AG04450 (cell line): Measurements from ENCODE around the gene CGREF1. TPM values are rescaled to one million over a fixed set of nuclear protein-coding genes. Genes with fewer than 3 reads are reported as not detected.
"Not testable (repeated sequence)": the region's sequence is repeated elsewhere in the genome, so short reads cannot be mapped to it uniquely, and the experiment has no call there.

Source experiments
- CTCF ChIA-PET: fragments of 300-600, 350-600 bp; formaldehyde crosslinking; extraction: SDS; loops from one replicate; lab custom pipeline; 2022; ENCODE audit warnings: antibody characterized with exemption, inconsistent platforms; lab: Charles Lee
- POLR2A ChIA-PET: fragments of 350-600 bp; formaldehyde crosslinking; extraction: SDS; loops from one replicate; lab custom pipeline; 2021; ENCODE audit warnings: antibody characterized with exemption, inconsistent platforms; lab: Yijun Ruan, JAX
- DNase-seq: peaks from one replicate; pipeline ENCODE4 v3.0.0-alpha.2; 2011; ENCODE audit warnings: low read depth, low spot score
- H3K27ac ChIP-seq: one replicate; pipeline ENCODE4 v1.5.1; 2012; ENCODE audit warnings: low read depth, low read length, control low read depth
- H3K27me3 ChIP-seq: one replicate; pipeline ENCODE4 v1.6.0; 2012; ENCODE audit warnings: low read length; ENCODE audit not compliant: control insufficient read depth, insufficient read depth
- H3K4me3 ChIP-seq: 2 replicates; pipeline ENCODE4 v1.5.1; 2011; ENCODE audit warnings: mild to moderate bottlenecking, low read depth, low read length, control low read depth
- H3K9me3 ChIP-seq: 2 replicates; pipeline ENCODE4 v1.5.1; 2012; ENCODE audit warnings: low read length; ENCODE audit not compliant: control insufficient read depth, insufficient read depth
- CTCF ChIP-seq: IDR thresholded peaks from 2 replicates; pipeline ENCODE4 v1.5.1; 2011; ENCODE audit warnings: low read depth, low read length, control low read depth, inconsistent platforms
- polyA plus RNA-seq: library from polyadenylated mRNA; depleted of rRNA; stranded (reverse); fragments of >200 nt; gene quantifications from 2 replicates; pipeline ENCODE4 v1.2.3, GENCODE V29; 2011

CGREF1 gene
- polyA plus RNA-seq, 1 experiment = 0.71 TPM

GRCh38 chr2:27079233-27080139 is 39.4 kb downstream of the CGREF1 start:
- Histone ChIP-seq H3K27me3 (no peaks in the 10 kb centered on the region), H3K4me3 (peak overlapping the region; percentile 85), H3K27ac (peak overlapping the region; percentile 57), H3K9me3 (no peaks in the 10 kb centered on the region; the same call in 1 of the 2 replicates)
- no peak for TF ChIP-seq CTCF
- CTCF ChIA-PET = interaction anchor here (1.0 kb wide), 1 partner anchor 17 kb away, joined by 3 read pairs; no protein-coding TSS in a partner anchor
- POLR2A ChIA-PET = interaction anchor here (0.7 to 2.4 kb wide), 3 partner anchors 23 to 29 kb away, joined by 3 to 15 read pairs (median 4); partner anchors contain the start of gene AGBL5
- no peak for DNase-seq

DNA sequence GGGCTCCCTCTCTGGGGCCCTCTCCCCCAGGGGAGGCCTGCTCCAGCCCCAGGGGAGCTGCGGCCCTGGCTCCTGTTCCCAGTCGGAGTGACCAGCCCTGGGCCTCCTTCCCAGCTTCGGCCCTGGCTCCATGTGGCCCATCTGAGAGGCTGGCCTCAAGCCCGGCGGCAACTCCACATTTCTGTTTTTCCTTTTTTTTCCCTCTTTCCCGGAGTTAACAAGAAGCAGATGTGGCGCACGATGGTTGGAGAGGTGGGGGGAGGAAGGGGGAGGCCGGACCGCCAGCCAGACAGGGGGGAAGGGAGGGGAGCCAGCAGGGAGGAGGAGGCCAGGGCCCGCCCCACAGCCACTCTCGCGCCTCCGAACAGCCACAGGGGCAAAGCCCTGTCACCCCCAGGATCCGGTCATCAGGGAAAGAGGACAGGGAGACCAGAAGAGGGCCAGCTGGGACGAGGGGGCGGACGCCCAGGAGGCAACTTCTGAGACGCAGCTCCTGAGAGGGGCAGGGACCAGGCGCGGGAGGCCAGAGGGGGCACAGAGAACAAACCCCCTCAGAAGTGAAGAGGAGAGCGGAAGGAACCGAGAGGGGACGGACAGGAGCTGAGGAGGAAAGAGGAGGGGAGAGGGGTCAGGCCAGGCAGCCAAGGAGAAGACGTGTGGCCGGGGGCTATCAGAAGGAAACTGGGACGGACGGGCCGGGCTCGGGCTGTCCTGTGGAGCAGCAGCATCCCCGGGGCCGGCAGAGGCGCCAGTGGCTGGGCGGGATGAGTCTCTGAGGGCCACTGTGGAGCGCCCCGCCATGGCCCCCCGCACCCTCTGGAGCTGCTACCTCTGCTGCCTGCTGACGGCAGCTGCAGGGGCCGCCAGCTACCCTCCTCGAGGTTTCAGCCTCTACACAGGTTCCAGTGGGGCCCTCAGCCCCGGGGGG is 40.4 kb downstream of the CGREF1 start, which contains the start of gene EMILIN1:
EMILIN1 (plus strand) TSS at position 349 of the 928 bp plus-strand sequence; CDS start at position 800, 451 bp downstream.
- TF ChIP-seq CTCF = peak; percentile 4; the same call in 1 of the 2 replicates

GRCh38 chr2:27077231-27077630 is 41.7 kb downstream of the CGREF1 start:
- no peak overlapping the region for H3K4me3 ChIP-seq
- ChIA-PET POLR2A (interaction anchor here (0.6 to 1.0 kb wide), 3 partner anchors 13 to 135 kb away, joined by 3 to 7 read pairs (median 3); partner anchors contain the start of genes ATRAID and SLC5A6), CTCF (interaction anchor here (0.6 kb wide), 1 partner anchor 21 kb away, joined by 4 read pairs; no protein-coding TSS in a partner anchor)
- H3K9me3 ChIP-seq = no peaks in the 10 kb centered on the region; the same call in 1 of the 2 replicates
- no peak for TF ChIP-seq CTCF
- no peak for DNase-seq
- no peak overlapping the region for H3K27ac ChIP-seq
- H3K27me3 ChIP-seq = no peaks in the 10 kb centered on the region

More for the DNA sequence above, 40.4 kb downstream of the CGREF1 start, which contains the start of gene EMILIN1:
- H3K9me3 ChIP-seq = no peaks in the 10 kb centered on the region; the same call in 1 of the 2 replicates
- POLR2A ChIA-PET = interaction anchor here (0.6 to 2.4 kb wide), 9 partner anchors 12 to 288 kb away, joined by 3 to 15 read pairs (median 4); partner anchors contain the start of genes ABHD1, AGBL5, ATRAID and SLC5A6
- CTCF ChIA-PET = interaction anchor here (1.0 kb wide), 2 partner anchors 13 to 16 kb away, joined by 3 to 4 read pairs; no protein-coding TSS in a partner anchor
- peak; percentile 92 for DNase-seq
- H3K27me3 ChIP-seq = no peaks in the 10 kb centered on the region
- peak within 1 kb of the TSS; percentile 71 for H3K27ac ChIP-seq
- H3K4me3 ChIP-seq = peak within 1 kb of the TSS; percentile 85

- Histone ChIP-seq H3K27ac (no peak overlapping the region), H3K4me3 (no peak overlapping the region), H3K9me3 (no peaks in the 10 kb centered on the region; the same call in 1 of the 2 replicates), H3K27me3 (no peaks in the 10 kb centered on the region)
- no peak for DNase-seq
- TF ChIP-seq CTCF = no peak
- ChIA-PET POLR2A (no interaction called here), CTCF (no interaction called here)
These were observed 42.6 kb downstream of the CGREF1 start for GRCh38 chr2:27076323-27076722.

GRCh38 chr2:27075566-27075871 is 43.4 kb downstream of the CGREF1 start:
- H3K9me3 ChIP-seq, DNase-seq, CTCF ChIA-PET, H3K27me3 ChIP-seq, H3K4me3 ChIP-seq, POLR2A ChIA-PET: not testable (repeated sequence)
- peak overlapping the region; percentile 57 for H3K27ac ChIP-seq
